NCI-H2171 (cell line): ENCODE measurements around the gene PRSS12.
"Not testable (repeated sequence)": the region's sequence is repeated elsewhere in the genome, so short reads cannot be mapped to it uniquely, and the experiment has no call there.

Experiments used
- DNase-seq: peaks from one replicate; lab custom pipeline; 2025; lab: John Stamatoyannopoulos, UW

The PRSS12 gene

GRCh38 chr4:118318931-118319330, 33.9 kb downstream of the PRSS12 start:
- no peak for DNase-seq

- DNase-seq: no peak
Measured at GRCh38 chr4:118317691-118318090, 35.1 kb downstream of the PRSS12 start.

GRCh38 chr4:118314221-118314620, 38.6 kb downstream of the PRSS12 start:
- no peak for DNase-seq

- peak; percentile 39 for DNase-seq
Measured at GRCh38 chr4:118313098-118313497, 39.7 kb downstream of the PRSS12 start.

- DNase-seq: no peak
Measured at GRCh38 chr4:118308306-118309030, 44.3 kb downstream of the PRSS12 start.

- no peak for DNase-seq
Measured at GRCh38 chr4:118307643-118308042, 45.2 kb downstream of the PRSS12 start.

- not testable (repeated sequence) for DNase-seq
Measured at GRCh38 chr4:118299619-118300018, 53.2 kb downstream of the PRSS12 start.

- DNase-seq: no peak
Measured at GRCh38 chr4:118296729-118297128, 56.1 kb downstream of the PRSS12 start.

- no peak for DNase-seq
Measured at GRCh38 chr4:118290951-118291350, 61.9 kb downstream of the PRSS12 start.

- DNase-seq: no peak
Measured at GRCh38 chr4:118289794-118290193, 63.0 kb downstream of the PRSS12 start.

- DNase-seq: no peak
Measured at GRCh38 chr4:118287711-118288451, 64.9 kb downstream of the PRSS12 start.

- no peak for DNase-seq
Measured at GRCh38 chr4:118286685-118287084, 66.1 kb downstream of the PRSS12 start.

- DNase-seq: no peak
Measured at GRCh38 chr4:118285931-118286330, 66.9 kb downstream of the PRSS12 start.

- DNase-seq: no peak
Measured at GRCh38 chr4:118284169-118284568, 68.6 kb downstream of the PRSS12 start.

- DNase-seq: no peak
Measured at GRCh38 chr4:118282692-118283091, 70.1 kb downstream of the PRSS12 start.

- peak; percentile 9 for DNase-seq
Measured at GRCh38 chr4:118281611-118282442, 71.0 kb downstream of the PRSS12 start.

GRCh38 chr4:118280501-118281218, 72.1 kb downstream of the PRSS12 start:
- no peak for DNase-seq

- DNase-seq: no peak
Measured at GRCh38 chr4:118279920-118280432, 72.8 kb downstream of the PRSS12 start.

- no peak for DNase-seq
Measured at GRCh38 chr4:118279328-118279727, 73.5 kb downstream of the PRSS12 start.

- DNase-seq: peak; percentile 88
Measured at GRCh38 chr4:118278473-118279274, 74.1 kb downstream of the PRSS12 start.

GRCh38 chr4:118277243-118277642, 75.6 kb downstream of the PRSS12 start:
- DNase-seq: no peak
